Activated T-cell treated with anti-CD3 and anti-CD28 coated beads, Interleukin-2, amount 50 U/mL, for 72 hours (primary cell): Measurements from ENCODE around the gene CNTNAP2. TPM values are rescaled to one million over a fixed set of nuclear protein-coding genes. Genes with fewer than 3 reads are reported as not detected.

ENCODE experiments used
- ATAC-seq, 2 donors: fragments of 150-1000 bp; cut with Tn5 transposase; replicated peaks in 1 of 2; 2 replicates each; pipeline ENCODE4 v1.10.0; 2021; ENCODE audit warnings: moderate library complexity in 2 of 2, mild to moderate bottlenecking in 1 of 2
- DNase-seq, 2 donors: peaks; one replicate each; pipeline ENCODE4 v3.0.0; 2021 to 2022; ENCODE audit warnings: mixed read lengths in 1 of 2
- H3K27ac Mint-ChIP-seq: one replicate; pipeline ENCODE4 v1.8.0; 2022; ENCODE audit warnings: mild to moderate bottlenecking, moderate library complexity, mixed read lengths
- H3K27me3 Mint-ChIP-seq: one replicate; pipeline ENCODE4 v1.8.0; 2022; ENCODE audit warnings: low read depth, mixed read lengths
- H3K36me3 Mint-ChIP-seq, 2 donors: one replicate each; pipeline ENCODE4 v1.8.0; 2022; ENCODE audit warnings: mixed read lengths in 2 of 2, mild to moderate bottlenecking in 1 of 2; ENCODE audit not compliant: insufficient read depth in 2 of 2
- H3K4me1 Mint-ChIP-seq: one replicate; pipeline ENCODE4 v1.8.0; 2022; ENCODE audit warnings: low read depth, mixed read lengths
- H3K4me3 Mint-ChIP-seq, 2 donors: one replicate each; pipeline ENCODE4 v1.8.0; 2022; ENCODE audit warnings: mild to moderate bottlenecking in 2 of 2, mixed read lengths in 2 of 2, moderate library complexity in 2 of 2
- H3K9me3 Mint-ChIP-seq, 2 donors: one replicate each; pipeline ENCODE4 v1.8.0; 2022; ENCODE audit warnings: mixed read lengths in 2 of 2
- total RNA-seq, 2 donors: library from RNA; stranded (reverse); gene quantifications; one replicate each; pipeline ENCODE4 v1.2.3, GENCODE V29; 2022

The CNTNAP2 gene
- total RNA-seq, 2 donors from 2014 or later = not detected

DNA sequence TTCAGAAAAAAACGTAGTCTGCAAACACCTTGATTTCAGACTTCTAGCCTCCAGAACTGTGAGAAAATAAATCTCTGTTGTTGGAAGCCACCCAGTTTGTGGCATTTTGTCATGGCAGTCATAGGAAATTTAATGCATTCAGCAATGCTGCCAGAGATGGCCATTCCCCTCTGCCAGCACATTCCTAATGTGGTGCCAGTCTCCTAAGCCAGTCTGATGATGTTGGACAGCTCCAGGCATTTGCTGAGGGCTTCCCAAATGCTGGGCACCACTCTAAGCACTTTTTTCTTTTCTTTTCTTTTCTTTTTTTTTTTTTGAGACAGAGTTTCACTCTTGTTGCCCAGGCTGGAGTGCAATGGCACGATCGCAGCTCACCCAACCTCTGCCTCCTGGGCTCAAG is 1807.2 kb downstream of the CNTNAP2 start:
- ATAC-seq = no peak
- H3K27ac Mint-ChIP-seq = no peak overlapping the region
- H3K4me3 Mint-ChIP-seq = no peak overlapping the region
- peaks cover 0 to 2% of the 10 kb centered on the region in 2 donors for H3K36me3 Mint-ChIP-seq
- no peaks in the 10 kb centered on the region for H3K4me1 Mint-ChIP-seq
- DNase-seq = no peak
- no peaks in the 10 kb centered on the region for H3K27me3 Mint-ChIP-seq
- H3K9me3 Mint-ChIP-seq = peaks cover 2% of the 10 kb centered on the region in 2 donors

DNA sequence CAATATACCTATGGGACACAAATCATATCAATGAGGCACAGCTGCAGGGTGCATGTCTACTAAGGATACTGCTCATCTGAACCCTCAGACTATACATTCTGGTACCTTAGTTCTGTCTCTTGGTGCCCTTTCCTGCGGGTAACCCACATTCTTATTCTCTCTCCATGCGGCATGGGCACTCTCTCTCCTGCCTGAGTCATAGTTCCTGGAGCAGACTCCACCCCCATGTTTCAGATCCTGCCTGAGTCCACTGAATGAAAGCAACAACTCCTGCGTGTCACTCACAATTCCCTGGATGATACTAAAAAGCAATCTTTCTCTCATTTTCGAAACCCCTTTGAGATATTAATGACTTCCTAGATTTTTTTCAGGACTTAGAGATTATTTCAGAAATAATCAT is 1820.8 kb downstream of the CNTNAP2 start:
- H3K4me3 Mint-ChIP-seq = no peak overlapping the region
- H3K4me1 Mint-ChIP-seq = no peaks in the 10 kb centered on the region
- H3K27ac Mint-ChIP-seq = no peak overlapping the region
- ATAC-seq = no peak
- no peaks in the 10 kb centered on the region for H3K36me3 Mint-ChIP-seq
- DNase-seq = no peak
- no peaks in the 10 kb centered on the region for H3K27me3 Mint-ChIP-seq
- peaks cover 3 to 10% of the 10 kb centered on the region in 2 donors for H3K9me3 Mint-ChIP-seq

DNA sequence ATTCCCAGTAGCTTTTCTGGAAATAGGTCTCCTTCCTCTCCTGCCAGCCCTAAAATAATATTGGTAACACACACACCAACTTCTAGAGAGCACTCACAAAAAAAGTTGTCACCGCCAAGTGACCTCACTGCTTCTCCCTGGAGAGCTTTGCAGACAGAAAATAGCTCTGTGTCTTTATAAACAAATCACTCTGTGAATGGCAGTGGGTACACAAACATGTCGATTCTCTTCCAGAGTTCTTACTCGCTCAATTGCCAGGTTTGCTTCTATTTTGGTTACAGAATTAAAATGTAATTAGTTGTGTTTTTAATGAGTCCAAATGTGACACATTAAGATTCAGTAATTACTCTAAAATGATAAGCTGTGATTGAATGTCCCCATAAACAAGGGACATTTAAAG is 1824.8 kb downstream of the CNTNAP2 start:
- no peaks in the 10 kb centered on the region for H3K36me3 Mint-ChIP-seq
- no peak overlapping the region for H3K27ac Mint-ChIP-seq
- no peak for ATAC-seq
- DNase-seq = no peak
- no peaks in the 10 kb centered on the region for H3K27me3 Mint-ChIP-seq
- H3K4me3 Mint-ChIP-seq = no peak overlapping the region
- H3K4me1 Mint-ChIP-seq = no peaks in the 10 kb centered on the region
- H3K9me3 Mint-ChIP-seq = peaks cover 0 to 8% of the 10 kb centered on the region in 2 donors

DNA sequence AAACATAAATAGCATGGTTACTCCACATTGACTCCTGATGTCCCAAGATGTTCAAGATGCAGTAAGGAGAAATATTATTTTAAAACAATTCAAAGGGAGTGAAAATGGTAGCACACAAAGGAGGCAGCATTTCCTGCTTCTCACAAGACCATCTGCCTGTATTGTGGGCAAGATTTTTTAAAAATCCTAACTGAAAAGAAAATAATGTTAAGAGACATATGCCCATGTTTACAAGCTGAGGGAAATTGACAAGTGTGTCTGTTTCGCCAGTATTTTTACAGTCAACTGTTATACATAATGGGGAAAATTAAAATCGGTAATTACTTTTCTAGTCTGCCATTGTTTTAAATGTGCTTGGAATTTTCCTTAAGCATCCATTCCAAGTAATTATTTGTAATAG is 1827.7 kb downstream of the CNTNAP2 start:
- DNase-seq = no peak
- Mint-ChIP-seq H3K4me1 (no peaks in the 10 kb centered on the region), H3K36me3 (no peaks in the 10 kb centered on the region), H3K9me3 (peaks cover 0 to 8% of the 10 kb centered on the region in 2 donors), H3K4me3 (no peak overlapping the region), H3K27me3 (no peaks in the 10 kb centered on the region), H3K27ac (no peak overlapping the region)
- no peak for ATAC-seq

DNA sequence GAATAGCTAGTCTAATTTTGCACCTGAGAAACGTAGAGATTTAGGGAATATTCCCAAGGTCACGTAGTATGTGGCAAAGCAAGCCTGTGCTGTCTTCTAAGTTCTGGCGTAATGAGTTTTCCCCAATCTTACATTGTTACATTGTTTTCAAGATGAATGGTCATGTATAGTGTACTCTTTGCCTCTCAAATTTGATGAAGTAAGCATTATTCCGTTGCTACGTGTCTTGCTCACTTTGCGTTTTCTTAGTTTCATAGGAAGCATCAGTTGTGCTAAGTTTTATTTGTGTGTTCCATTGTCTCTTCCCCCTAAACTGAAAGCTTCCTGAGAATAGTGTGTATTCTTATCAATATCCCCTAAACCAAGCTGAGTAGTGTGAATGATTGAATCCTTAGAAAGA is 1836.3 kb downstream of the CNTNAP2 start:
- H3K9me3 Mint-ChIP-seq = peaks cover 0 to 10% of the 10 kb centered on the region in 2 donors
- no peaks in the 10 kb centered on the region for H3K36me3 Mint-ChIP-seq
- no peak overlapping the region for H3K27ac Mint-ChIP-seq
- H3K4me3 Mint-ChIP-seq = no peak overlapping the region
- H3K27me3 Mint-ChIP-seq = no peaks in the 10 kb centered on the region
- H3K4me1 Mint-ChIP-seq = no peaks in the 10 kb centered on the region
- no peak for DNase-seq
- no peak for ATAC-seq

DNA sequence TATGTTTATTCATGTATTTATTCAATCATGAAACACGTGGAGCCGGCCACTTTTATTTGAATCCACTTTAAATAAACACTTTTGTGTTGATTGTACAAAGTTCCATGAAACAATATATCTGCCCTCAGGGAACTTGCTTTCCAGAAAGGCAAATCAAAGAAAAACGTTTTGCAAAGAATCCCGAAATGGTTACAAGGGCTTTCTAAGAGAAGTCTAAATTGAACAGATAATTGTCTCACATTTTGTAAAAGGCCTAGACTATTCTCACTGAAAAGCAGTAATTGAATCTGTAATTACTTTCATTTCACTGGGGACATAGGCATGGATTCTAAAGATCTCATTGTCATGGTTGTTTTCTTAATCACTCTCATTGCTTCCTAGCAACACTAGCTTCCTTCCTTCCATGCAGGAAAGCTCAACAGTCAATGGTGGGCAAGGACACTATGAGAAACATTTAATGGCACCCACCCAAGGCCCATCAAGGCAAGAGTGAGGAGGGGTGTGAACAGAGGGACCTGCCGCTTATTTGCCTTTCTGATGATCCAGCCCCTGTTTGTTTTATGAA is 1851.5 kb downstream of the CNTNAP2 start:
- ATAC-seq = no peak
- DNase-seq = no peak
- Mint-ChIP-seq H3K4me3 (no peak overlapping the region), H3K27me3 (no peaks in the 10 kb centered on the region), H3K9me3 (peaks cover 0 to 2% of the 10 kb centered on the region in 2 donors), H3K27ac (no peak overlapping the region), H3K36me3 (no peaks in the 10 kb centered on the region), H3K4me1 (no peaks in the 10 kb centered on the region)

DNA sequence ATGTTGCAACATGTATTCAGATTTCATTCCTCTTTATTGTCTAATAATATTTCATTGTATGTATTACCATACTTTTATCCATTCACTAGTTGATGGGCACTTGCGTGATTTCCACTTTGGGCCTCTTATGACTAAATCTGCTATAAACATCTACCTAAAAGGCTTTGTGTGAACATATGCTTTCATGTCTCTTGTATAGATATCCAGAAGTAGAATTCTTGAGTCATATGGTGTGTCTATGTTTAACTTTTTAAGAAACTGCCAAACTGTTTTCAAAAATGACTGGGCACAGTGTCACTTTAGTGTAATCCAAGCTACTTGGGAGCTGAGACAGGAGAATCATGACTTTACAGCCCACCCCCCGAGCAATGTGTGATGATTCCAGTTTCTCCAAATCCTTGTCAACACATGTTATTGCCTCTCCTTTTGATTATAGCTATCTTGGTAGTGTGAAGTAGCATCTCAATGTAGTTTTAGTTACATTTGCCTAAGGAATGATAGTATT is 1855.1 kb downstream of the CNTNAP2 start:
- no peaks in the 10 kb centered on the region for H3K4me1 Mint-ChIP-seq
- no peaks in the 10 kb centered on the region for H3K9me3 Mint-ChIP-seq
- H3K36me3 Mint-ChIP-seq = no peaks in the 10 kb centered on the region
- ATAC-seq = no peak
- no peak overlapping the region for H3K4me3 Mint-ChIP-seq
- DNase-seq = no peak
- no peaks in the 10 kb centered on the region for H3K27me3 Mint-ChIP-seq
- no peak overlapping the region for H3K27ac Mint-ChIP-seq

DNA sequence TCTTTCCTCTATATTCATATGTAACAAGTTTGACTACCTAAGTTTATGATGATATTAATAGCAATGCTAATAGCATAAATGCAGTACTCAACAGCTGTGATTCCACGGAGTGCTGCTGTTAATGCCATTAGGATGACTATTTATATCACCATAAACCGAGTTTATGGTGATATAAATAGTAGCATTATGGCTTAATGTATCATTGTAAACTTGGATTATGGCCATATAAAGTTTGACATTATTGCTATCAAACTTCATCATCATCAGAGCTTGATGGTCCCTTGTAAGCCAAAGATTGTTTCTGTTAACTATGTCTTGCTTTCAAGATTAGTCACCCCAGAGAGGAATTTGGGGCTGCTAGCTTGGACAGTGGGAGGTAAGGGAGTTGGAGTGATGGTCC is 1861.6 kb downstream of the CNTNAP2 start:
- H3K9me3 Mint-ChIP-seq = no peaks in the 10 kb centered on the region
- no peaks in the 10 kb centered on the region for H3K4me1 Mint-ChIP-seq
- H3K27me3 Mint-ChIP-seq = no peaks in the 10 kb centered on the region
- no peak for DNase-seq
- H3K4me3 Mint-ChIP-seq = no peak overlapping the region
- no peaks in the 10 kb centered on the region for H3K36me3 Mint-ChIP-seq
- no peak overlapping the region for H3K27ac Mint-ChIP-seq
- ATAC-seq = no peak

DNA sequence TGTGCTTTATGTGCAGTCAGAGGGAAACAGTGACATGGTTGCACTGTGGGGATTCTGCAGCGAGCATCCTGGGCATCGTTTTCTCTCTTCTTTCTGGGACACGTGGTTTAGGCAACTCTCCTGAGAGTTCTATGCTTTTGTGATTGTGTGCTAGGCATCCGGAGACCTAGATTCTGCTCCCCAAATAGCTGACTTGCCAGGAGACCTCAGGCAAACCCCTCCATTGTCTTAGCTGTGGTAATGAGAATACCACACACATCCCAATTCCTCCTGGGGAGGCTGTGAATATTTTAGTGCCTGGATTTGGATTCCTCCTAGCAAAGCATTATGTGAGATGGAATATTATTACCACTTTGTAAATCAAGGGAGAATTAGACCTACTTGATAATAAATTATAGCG is 1862.0 kb downstream of the CNTNAP2 start:
- no peak for DNase-seq
- ATAC-seq = no peak
- Mint-ChIP-seq H3K4me1 (no peaks in the 10 kb centered on the region), H3K27ac (no peak overlapping the region), H3K36me3 (no peaks in the 10 kb centered on the region), H3K4me3 (no peak overlapping the region), H3K27me3 (no peaks in the 10 kb centered on the region), H3K9me3 (no peaks in the 10 kb centered on the region)

DNA sequence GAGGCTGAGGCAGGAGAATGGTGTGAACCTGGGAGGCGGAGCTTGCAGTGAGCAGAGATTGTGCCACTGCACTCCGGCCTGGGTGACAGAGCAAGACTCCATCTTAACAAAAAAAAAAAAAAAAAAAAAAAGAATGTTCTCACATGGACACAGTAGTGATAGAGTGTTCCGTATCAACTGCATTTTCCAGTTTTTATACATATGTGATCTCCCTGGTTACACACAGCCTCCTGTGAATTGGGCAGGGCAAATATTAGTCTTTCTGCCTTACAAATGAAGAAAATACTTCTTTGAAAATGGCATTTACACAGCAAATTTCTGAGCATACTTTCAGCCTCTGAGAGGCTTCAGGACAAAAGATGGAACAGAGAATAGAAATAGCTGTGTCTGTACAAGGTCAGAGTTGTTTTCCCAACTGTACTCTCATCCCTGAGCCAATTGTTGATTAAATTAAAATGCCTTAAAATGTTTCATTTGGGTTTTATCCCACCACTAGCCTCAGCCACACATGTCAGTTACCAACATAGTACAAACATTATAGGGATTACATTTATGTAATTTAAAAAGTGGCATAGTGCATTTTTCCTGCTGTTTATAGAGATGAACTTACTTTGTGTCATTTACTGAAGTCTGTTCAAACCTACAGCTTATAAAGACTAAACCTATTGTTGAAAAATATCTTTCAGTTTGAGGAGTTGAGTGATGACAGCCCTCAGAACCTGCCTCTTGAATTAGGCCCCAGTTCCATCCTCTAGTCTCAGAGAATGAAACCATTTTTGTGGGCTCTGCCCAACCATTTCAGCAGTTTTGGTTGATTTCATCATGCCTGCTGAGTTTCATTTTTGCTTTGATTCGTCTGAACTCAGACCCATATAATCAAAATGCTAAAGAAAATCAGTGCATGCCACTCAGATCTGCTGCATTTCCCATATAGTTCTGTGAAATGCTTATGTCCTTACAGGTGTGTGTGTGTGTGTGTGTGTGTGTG is 1864.5 kb downstream of the CNTNAP2 start:
- Mint-ChIP-seq H3K27ac (no peak overlapping the region), H3K4me3 (no peak overlapping the region), H3K36me3 (peaks cover 0 to 1% of the 10 kb centered on the region in 2 donors), H3K9me3 (no peaks in the 10 kb centered on the region), H3K4me1 (no peaks in the 10 kb centered on the region), H3K27me3 (no peaks in the 10 kb centered on the region)
- DNase-seq (peak in 1 of 2 donors; percentile 34), ATAC-seq (peak; percentile 82 to 91)

DNA sequence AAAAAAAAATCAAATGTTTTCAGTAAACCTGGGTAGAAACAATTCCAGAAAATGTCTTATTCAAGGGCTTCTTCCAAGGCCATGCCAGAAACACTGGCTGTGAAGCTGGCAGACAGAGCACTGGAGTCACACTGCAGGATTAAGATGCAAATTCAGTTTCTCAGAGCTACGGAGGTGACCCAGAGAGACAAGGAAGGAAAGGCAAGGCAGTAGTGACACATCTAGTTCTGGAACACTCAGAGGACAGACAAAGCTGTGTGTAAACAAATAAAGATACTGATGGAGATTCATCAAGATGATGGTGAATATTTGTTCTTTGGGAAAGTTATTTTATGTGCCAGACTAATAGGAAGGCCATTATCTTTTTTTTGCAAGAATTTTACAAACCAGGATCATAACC is 1865.7 kb downstream of the CNTNAP2 start:
- no peaks in the 10 kb centered on the region for H3K27me3 Mint-ChIP-seq

DNA sequence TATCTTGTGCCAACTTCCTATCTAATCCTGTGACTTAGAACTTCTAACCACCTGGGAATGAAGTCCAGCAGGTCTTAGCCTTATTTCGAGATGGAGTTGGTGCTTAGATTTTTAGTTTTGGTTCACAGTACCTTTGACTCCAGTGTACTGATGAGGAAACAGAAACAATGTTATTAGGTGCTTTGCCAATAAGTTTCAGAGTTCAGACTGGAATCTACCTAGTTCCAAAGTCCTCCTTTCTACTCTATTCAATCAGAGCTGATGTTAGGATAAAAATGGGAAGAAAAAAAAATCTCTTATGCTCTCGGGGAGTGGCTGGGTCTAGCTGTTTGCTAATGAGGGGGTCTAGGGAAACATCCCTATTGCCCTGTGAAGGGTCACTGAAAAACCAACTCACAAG is 1867.7 kb downstream of the CNTNAP2 start:
- DNase-seq (no peak), ATAC-seq (no peak)
- Mint-ChIP-seq H3K9me3 (no peaks in the 10 kb centered on the region), H3K36me3 (peaks cover 0 to 1% of the 10 kb centered on the region in 2 donors), H3K27me3 (no peaks in the 10 kb centered on the region), H3K4me1 (no peaks in the 10 kb centered on the region), H3K4me3 (no peak overlapping the region), H3K27ac (no peak overlapping the region)

More for the DNA sequence above, 1865.7 kb downstream of the CNTNAP2 start:
- H3K4me3 Mint-ChIP-seq = no peak overlapping the region
- no peaks in the 10 kb centered on the region for H3K4me1 Mint-ChIP-seq
- DNase-seq (no peak), ATAC-seq (no peak)
- H3K9me3 Mint-ChIP-seq = no peaks in the 10 kb centered on the region
- H3K27ac Mint-ChIP-seq = no peak overlapping the region
- peaks cover 0 to 1% of the 10 kb centered on the region in 2 donors for H3K36me3 Mint-ChIP-seq

DNA sequence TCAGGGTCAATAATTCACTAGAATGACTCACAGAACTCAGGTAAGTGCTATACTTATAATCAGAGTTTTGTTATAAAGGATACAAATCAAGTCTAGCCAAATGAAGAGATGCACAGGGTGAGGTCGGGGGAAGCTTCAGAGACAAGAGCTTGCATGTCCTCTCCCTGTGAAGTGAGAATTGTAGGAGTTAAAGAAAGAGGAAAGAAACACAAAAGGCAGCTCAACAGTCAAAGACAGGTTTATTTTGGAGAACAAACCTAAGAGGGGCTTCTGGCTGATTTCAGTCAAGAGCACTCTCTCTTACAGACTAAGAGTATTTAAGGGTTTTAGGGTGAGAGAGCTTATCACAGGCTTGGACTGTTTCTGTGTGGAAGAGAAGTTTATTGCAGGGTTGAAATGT is 1873.5 kb downstream of the CNTNAP2 start:
- Mint-ChIP-seq H3K4me1 (no peaks in the 10 kb centered on the region), H3K27me3 (no peaks in the 10 kb centered on the region), H3K36me3 (peaks cover 0 to 1% of the 10 kb centered on the region in 2 donors), H3K4me3 (no peak overlapping the region), H3K27ac (no peak overlapping the region), H3K9me3 (no peaks in the 10 kb centered on the region)
- no peak for ATAC-seq
- DNase-seq = no peak
